HG02571 (cell line): ENCODE data around the gene NAXD.

Experiments
- ATAC-seq: cut with Tn5 transposase; IDR thresholded peaks from one replicate; pipeline ENCODE4 v1.9.1; 2021; ENCODE audit warnings: mild to moderate bottlenecking, moderate library complexity; ENCODE audit not compliant: unreplicated experiment

Gene NAXD

DNA sequence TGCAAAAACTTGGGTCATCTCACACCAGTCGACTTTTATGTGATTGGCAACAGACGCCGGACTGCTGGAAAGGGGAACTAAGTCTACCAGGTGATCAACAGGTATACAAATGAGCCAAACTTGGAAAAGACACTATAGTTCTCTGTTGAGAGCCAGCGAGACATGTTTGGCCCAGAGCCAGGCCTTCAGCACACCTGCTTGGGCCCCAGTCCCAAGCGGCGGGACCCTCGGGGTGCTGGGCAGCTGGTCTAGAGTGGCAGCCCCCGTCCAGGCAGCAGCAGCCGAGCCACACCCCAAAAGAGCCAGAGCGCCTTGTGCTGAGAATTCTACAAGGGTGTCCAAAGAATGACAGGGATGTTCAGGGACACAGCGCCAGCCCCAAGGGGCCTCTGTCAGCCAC lies 28.0 kb downstream of the NAXD start:
- no peak for ATAC-seq

DNA sequence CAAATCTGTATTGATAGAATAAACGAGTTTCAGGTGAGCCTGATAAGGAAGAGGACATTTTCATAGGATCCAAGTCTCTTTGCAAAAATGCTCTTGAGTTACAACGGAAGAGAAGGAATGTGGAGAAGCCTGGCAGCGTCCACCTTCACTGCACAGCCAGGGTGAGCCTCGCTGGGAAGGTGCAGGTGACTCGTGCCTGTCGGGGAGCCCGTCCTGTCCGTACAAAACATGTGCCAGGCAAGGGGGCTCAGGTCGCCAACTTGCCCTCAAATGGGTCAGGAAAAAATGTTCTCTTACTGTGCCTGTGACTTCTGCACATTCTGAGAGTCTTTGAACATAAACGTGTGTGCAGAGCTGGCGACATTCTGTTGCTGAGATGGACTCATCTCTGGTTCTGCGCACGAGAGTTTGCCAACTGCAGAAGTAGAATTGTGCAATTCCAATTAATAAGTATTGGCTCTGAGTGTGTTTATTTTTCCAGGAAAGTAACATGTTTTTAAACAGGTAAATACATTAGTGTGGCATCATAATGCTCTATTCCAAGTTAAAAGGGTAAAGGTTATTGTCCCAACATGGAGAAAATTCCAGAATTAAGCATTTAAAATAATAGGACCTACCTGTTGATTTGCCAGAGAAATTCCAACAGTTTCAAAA lies 28.6 kb downstream of the NAXD start:
- ATAC-seq, result no peak

DNA sequence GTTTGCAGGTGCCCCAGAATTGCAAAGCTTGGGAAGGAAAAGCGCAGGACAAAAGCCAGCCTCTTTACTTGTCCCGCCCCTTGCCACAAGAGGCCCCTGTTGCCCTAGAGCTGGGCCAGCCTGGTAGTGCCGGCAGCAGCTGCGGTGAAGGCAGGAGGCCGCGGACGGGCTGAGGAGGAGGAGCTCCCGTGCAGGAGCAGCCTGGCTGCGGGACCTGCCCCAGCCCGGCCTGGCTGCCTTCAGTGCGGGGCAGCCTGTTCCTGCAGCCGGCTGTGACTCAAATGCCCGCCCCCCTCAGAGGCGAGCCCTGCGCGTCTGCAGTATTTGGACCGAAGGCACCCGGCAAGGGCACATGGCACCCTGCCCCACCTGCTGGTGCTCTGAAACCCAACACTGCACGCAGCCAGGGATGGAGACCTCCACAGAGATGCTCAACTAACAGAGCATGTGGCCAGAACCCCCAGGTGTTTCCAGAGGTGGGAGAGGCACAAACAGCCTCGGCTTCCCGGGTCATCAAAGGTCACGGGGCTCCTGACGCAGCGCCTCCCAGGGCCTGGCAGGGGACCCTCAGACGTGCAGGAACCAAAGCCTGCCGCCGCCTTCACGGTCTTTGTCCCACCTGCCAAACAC lies 29.7 kb downstream of the NAXD start:
- peak; percentile 46 for ATAC-seq

DNA sequence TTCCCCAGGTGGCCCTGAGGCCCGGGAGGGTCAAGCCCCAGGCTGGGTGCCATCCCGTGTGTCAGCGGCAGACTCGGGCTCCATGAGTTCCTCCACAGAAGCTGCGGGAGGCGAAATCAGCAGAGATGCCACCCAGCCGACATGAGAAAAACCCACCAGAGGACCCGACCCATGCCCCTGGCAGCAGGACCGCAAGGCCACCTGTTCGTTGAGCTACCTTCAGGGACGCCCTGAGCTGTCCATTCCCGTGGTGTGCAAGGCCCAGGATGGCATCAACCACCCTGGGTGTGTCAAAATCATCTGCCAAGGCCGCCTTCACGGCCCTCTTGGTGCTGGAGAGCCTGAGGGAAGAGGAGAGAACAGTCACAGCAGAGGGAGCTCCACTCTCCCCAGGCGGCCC lies 30.4 kb downstream of the NAXD start:
- ATAC-seq, result no peak

DNA sequence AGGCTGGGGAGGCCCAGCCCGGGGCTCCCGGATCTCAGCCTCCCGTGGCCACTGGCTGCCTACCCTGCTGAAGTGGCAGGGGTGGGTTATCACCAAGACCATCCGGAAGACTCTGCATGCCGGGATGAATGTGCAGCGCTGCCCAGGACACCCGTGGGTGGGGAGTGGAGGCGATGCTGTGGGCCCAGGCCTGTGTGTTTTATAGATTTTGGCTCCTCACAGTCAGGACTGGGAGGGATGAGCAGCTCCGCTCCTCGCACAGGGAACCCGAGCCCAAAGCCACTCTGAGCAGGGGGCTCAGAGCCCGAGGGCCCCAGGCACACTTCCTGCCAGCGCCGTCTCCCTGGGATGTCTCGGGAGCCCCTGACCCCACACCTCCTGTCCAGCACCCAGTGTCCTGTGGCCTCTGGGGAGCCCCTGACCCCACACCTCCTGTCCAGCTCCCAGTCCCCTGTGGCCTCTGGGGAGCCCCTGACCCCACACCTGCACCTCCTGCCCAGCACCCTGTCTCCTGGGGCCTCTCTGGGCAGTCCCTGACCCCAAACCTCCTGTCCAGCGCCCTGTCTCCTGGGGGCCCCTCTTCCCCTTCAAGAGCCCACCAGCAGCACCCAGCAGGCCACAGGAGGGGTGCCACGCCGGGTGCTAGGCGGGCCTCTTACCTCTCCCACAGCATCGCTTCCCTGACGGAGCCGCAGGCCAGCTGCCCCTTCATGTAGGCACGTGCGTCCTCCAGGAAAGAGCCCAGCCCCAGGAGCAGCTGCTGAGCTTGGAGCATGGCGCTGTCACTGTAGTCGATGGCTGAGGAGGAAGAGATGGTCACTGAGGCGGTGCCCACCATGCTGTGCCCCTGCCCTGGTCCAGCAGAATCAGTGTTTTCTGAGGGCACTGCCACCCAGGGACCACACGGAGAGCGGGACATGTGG lies 31.4 kb downstream of the NAXD start:
- ATAC-seq, result no peak

DNA sequence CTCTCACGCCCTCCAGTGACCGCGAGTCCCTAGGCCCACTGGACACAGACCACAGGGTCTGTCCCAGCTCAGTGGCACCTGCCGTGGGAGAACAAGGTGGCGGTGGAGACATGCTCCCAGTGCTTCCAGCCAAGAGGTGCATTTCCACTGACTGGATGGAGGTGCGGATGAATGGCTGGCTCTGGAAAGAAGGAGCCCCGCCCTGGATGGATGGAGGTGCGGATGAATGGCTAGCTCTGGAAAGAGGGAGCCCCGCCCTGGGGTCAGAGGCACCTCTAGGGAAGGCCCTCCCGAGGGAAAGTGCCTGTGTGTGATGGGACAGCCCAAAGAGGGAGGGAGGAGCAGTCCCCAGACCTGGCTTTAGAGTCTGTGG lies 32.0 kb downstream of the NAXD start:
- no peak for ATAC-seq

DNA sequence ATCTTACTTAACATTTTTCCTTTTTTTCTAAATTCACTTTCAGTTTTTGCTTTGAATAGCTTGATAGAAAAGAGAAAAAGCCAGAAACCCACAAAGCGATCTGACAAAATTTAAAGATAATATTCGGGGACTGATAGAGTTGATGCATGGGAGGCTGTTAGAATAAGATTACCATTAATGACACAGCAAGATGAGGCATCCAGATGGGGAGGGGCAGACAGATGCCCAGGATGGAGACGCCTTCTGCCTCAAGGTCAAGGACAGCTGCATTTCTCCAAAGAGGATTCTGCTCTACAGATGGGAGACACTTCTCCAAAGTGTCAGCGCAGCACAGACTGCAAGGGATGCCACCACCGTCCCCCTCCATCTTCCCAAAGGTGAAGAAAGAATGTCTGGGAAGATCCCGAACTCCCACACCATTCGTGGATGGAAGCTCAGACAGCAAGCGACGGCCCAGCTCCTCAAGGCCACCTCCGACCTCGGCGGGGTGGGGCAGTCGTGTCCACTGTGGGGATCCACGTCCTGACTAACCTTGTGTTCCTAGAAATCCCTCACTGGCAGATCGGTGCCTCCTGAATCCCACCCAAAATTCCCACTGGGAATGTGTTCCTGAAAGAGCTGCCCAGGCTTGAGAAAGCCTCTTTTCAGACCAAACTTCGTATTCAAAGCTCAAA lies 32.9 kb downstream of the NAXD start:
- ATAC-seq, result no peak

DNA sequence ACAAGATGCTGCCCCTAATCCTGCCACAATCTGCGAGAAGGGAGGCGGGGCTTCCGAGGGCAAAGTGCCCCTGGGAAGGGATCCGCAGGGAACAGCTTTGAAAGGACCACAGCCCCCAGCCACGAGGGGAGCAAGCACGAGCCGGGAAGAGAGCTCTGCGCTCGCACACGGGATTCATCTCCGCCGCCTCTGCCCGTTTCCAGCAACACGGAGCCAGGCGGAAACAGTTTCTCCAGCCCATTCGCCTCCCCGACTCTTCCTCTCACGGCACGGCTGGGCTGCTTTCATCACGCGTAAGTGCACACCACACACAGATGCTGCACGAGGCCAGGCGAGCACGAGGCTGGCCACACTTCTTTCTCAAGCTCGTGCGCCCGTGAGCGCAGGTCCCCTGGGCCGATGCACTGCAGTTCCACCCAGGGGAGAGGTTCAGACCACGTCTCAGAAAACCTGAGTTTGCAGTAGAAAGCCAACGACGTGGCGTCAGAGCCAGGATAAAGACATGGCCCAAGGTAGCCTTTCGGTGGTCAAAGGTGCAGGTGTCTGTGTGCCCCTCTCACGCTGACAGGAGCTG lies 33.6 kb downstream of the NAXD start:
- no peak for ATAC-seq

DNA sequence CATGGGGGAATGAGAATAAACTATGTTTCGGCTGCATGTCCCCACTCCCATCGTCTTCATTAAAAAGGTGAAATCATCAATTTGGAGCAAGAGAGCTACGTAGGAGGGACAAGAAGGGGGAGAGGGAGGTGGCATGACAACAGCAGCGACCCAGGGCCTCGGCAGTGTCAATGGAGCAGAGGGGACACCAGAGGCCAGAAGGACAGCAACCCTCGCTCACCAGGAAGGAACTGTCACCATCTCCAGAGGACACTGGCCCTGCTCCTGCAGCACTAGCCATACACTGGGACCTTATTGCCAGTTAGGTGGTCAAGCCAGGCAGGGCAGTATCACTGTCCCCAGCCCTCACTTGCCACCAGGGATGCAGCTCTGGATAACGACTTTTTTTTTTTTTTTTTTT lies 34.2 kb downstream of the NAXD start:
- no peak for ATAC-seq

DNA sequence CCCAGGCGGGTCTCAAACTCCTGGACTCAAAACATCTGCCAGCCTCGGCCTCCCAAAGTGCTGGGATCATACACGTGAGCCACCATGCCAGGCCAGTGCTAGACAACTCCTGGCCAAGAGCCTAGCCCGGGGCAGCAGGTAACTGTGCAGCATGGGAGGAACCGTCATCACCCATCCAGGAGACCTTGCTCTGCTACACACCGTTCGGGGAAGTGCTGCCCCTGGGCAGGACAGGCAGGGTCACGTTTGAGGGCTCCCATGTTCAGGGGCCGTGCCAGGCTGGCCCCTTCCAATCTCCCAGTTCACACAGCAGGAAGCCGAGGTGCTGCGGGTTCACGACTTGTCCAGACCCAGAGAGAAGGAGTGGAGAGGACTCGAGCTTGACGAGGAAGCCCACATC lies 35.1 kb downstream of the NAXD start:
- no peak for ATAC-seq

DNA sequence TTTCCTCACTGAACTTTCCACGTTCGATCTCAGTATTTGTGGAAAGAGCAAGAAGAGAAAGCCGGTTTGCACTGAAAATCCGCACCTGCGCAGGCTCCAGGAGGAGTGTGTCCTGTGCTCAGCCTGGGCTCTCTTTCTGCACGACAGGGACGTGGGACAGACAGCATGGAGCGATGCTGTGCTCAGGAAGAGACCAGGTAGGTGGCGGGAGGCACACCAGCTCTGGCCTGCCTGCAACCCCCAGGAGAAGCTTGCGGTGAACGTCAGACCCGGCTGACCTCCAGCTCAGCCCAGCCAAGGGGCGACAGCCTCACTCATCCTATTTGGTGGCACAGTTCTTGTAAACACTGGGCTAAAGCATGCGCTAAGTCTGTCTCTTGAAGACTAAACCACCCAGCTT lies 35.9 kb downstream of the NAXD start:
- no peak for ATAC-seq

DNA sequence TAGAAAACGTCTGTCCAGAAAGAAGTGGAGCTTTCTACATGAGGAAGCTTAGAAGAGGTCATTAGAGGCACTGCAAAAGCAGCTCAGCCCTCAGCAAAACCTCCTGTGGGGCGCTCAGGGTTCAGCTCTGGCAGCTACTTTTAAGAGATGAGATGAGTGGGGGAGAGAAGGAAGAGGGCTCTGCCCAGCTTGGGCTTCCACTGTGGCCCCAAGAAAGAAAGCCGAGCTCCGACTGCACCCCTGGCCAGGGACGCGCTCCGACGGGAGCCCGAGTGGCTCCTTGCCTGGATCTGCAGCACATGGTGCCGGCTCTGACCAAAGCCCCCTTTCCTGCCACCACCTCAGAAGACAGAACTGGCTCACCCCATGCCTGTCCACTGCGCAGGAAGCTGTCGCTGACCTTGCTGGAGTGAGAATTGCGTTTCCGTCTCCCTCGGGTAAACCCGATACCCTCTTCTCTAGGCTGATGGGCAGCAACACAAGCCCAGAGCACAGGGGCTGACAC lies 36.4 kb downstream of the NAXD start:
- ATAC-seq, result no peak

DNA sequence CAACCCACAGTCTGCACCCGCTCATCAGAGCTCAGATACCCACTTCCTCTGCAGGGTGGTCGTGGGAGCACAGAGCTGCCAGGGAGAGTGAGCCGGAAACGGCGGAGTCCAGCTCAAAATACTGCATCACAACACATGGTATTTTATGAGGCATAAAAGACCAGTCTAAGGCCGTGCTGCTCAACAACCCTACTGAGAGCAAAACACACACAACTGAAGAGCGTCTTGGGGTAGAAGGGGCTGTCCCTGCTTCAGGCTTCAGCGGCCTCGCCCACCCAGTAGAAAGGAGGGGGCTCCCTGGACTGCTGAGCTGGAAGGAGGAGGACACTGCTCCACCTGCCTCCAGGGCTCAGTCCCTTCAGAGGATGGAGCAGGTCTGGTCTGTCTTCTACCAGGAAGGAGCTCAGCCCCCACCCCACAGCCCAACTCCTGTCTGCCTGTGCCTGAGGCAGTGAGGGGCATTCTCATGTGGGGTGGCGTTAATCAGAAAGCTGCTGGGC lies 36.9 kb downstream of the NAXD start:
- no peak for ATAC-seq

DNA sequence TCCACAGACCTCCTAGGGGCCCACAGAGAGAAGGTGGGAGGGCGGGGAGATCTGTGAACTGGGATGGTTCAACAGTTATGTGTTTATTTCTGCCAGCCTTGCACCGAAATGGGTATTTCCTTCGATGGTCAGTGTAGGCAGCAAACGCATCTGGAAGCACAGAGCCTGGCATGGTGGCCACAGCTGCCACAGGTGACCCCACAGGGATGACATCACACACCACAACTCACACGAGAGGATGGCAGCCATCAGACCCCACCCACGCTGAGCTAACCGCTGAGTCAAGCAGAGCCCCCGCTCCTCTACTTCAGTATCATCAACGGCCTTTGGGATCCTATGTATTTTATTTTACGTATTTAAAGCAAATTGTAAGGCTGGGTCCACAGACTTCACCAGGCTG lies 37.4 kb downstream of the NAXD start:
- no peak for ATAC-seq

DNA sequence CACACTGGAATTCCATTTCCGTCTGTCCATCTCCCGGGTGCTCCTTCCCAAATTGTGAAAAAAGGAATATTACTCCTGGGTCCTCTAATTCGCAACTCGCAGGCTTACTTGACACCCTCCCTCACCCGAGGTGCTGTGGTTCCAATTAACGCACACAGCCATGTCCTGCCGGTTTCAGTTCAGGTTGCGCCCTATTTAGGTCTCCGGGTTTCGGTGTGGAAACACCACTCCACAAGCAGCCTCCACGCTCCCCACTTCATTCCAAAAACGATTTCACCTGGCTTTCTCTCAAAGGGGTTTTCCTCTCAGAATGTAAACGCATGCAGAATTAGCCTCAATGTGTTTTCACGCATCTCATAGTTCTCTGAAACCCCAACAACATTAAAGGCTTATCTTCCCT lies 37.9 kb downstream of the NAXD start:
- no peak for ATAC-seq

DNA sequence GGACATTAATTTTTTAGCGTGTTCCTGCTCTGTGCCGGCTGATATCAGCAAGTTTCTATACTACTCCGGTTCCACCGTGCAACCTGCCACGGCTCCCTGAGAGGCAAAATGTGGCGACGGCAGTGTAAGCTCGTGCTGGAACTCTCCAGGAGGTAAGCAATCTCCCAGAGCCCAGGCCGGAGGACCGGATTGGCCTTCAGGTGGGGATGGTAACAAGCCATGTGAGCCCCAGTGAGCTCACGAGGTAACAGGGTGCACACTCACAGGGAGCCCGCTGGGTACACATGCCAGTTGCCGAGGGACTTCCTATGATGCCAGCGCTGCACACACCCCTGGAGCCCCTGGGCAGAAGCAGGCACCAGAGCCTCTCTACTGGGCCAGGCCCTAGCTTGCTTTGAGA lies 38.5 kb downstream of the NAXD start:
- no peak for ATAC-seq

DNA sequence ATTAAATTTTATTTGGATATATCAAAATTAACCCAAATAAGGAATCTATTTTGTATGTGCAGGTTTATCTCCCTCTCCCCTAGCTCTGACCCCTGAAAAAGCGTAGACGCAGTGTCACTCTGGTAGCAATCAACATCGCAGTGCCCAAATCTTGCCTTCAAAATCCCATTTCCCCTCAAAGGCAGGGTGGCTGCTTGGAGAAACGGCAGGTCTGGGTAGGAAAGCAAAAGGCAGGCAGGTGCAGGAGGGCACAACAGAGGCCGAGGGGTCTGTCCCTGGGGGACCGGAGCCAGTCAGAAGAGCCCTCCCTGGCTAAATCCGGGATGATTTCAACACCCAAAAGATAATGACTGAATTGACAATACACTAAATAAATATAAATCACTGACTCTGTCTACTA lies 41.9 kb downstream of the NAXD start:
- ATAC-seq, result no peak

DNA sequence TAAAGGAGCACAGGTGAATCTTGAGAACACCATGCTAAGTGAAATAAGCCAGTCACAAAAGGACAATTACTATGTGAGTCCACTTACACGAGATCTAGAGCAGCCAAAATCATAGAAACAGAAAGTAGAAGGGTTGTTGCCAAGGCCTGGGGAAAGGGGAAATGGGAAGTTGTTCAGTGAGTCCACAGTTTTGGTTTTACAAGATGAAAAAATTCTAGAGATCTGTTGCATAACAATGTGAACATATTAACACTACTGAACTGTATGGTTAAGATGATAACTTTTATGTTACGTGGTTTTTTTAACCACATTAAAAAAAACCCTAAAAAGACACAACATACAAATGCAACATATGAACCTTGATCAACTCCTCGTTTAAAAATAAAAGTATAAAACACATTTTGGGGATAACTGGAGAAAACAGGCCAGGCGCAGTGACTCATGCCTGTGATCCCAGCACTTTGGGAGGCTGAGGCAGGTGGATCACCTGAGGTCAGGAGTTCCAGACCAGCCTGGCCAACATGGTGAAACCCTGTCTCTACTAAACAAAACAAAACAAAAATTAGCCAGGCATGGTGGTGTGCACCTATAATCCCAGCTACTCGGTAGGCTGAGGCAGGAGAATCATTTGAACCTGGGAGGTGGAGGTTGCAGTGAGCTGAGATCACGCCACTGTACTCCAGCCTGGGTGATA lies 43.0 kb downstream of the NAXD start:
- peak; percentile 90 for ATAC-seq

DNA sequence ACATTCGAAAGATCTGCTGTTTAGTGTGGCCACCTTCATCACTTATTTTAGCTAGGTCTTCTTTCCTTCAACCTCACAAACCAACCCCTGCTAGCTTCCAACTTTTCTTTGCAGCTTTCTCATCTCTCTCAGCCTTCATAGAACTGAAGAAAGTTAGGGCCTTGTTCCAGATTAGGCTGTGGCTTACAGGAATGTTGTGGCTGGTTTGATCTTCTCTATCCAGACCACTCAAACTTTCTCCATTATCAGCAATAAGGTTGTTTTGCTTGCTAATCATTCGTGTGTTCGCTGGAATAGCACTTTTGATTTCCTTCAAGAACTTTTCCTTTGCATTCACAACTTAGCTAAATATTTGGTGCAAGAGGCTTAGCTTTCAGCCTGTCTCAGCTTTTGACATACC lies 45.9 kb downstream of the NAXD start:
- ATAC-seq, result no peak

DNA sequence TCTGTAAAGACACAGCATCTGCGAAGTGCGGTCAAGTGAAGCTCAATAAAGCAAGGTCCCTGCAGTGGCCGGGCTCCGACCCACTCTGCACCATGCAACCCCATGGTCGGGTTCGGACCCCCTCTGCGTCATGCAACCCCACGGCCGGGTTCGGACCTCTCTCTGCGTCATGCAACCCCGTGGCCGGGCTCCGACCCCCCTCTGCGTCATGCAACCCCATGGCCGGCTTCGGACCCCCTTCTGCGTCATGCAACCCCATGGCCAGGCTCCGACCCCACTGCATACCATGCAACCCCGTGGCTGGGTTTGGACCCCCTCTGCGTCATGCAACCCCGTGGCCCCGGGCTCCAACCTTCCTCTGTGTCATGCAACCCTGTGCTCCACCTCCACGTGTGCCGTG lies 46.7 kb downstream of the NAXD start:
- no peak for ATAC-seq
